ENCODE results near the gene FLNB.

DNA sequence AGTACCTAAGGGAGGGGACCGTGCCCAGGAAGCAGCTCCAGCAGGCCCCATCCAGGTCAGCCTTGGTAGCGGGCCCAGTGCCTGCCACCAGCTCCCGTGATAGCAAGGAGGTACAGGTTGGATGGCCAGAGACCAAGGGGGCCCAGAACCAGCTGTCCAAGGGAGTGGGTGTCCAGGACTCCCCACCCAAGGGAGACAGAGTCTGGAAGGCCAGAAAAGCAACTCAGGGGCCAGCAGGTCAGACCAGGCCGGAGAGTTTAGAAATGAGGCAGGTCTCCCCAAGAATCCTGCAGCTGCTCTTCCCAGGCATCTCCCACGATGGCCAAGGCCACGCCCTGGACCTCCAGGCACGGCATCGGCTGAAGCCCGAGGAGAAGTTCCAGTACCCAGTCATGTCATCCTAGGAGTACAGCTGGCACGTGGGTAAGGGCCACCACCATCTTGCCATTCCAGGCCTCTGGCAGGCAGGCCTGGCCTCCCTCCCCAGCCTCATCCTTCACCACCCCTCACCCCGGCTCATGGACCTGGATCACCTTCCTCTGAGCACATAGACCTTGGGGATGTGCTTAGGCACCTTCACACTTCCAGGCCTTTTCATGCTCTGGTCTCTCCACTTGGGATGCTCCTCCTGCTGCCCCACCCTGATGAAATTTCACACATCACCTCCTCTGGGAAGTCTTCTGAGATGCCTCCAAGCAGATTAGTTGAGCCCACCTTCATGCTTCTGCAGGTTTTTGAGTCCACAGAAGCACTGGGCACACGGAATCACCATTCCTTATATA is 172.1 kb downstream of the FLNB start:
- TF ChIP-seq, protein P1, sequence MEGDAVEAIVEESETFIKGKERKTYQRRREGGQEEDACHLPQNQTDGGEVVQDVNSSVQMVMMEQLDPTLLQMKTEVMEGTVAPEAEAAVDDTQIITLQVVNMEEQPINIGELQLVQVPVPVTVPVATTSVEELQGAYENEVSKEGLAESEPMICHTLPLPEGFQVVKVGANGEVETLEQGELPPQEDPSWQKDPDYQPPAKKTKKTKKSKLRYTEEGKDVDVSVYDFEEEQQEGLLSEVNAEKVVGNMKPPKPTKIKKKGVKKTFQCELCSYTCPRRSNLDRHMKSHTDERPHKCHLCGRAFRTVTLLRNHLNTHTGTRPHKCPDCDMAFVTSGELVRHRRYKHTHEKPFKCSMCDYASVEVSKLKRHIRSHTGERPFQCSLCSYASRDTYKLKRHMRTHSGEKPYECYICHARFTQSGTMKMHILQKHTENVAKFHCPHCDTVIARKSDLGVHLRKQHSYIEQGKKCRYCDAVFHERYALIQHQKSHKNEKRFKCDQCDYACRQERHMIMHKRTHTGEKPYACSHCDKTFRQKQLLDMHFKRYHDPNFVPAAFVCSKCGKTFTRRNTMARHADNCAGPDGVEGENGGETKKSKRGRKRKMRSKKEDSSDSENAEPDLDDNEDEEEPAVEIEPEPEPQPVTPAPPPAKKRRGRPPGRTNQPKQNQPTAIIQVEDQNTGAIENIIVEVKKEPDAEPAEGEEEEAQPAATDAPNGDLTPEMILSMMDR (IDR thresholded peaks at IDR 0.05; ENCODE audit: control extremely low read depth in 1 of 3, insufficient read depth in 1 of 3, low read depth in 1 of 3, low read length in 3 of 3): no peak
- TF ChIP-seq KDM1A (IDR thresholded peaks at IDR 0.05; ENCODE audit: borderline replicate concordance, low read length) (no peak), HDAC2 (IDR thresholded peaks at IDR 0.05; ENCODE audit: borderline replicate concordance in 1 of 2, low read depth in 2 of 2, low read length in 2 of 2) (no peak), EZH2 (IDR thresholded peaks at IDR 0.05; ENCODE audit: low read depth, low read length, severe bottlenecking) (no peak), TCF12 (IDR thresholded peaks at IDR 0.05; ENCODE audit: low read depth, low read length) (no peak), EP300 (IDR thresholded peaks at IDR 0.05; ENCODE audit: borderline replicate concordance in 1 of 2, low read depth in 2 of 2, low read length in 2 of 2) (no peak), MAFK (IDR thresholded peaks at IDR 0.05; ENCODE audit: low read depth, low read length) (no peak), SIN3A (conservative IDR thresholded peaks at IDR 0.05 in 1 of 2, IDR thresholded peaks at IDR 0.05 in 1 of 2; ENCODE audit: low read depth in 1 of 2, low read length in 2 of 2) (no peak), POLR2A (IDR thresholded peaks at IDR 0.05; ENCODE audit: control extremely low read depth in 1 of 2, low read depth in 2 of 2, low read length in 2 of 2) (no peak), POLR2AphosphoS5 (IDR thresholded peaks at IDR 0.05; ENCODE audit: low read depth, low read length) (no peak)
- TF ChIP-seq, protein P2, sequence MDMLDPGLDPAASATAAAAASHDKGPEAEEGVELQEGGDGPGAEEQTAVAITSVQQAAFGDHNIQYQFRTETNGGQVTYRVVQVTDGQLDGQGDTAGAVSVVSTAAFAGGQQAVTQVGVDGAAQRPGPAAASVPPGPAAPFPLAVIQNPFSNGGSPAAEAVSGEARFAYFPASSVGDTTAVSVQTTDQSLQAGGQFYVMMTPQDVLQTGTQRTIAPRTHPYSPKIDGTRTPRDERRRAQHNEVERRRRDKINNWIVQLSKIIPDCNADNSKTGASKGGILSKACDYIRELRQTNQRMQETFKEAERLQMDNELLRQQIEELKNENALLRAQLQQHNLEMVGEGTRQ (IDR thresholded peaks at IDR 0.05; ENCODE audit: low read length): no peak
- TF ChIP-seq, protein P3, sequence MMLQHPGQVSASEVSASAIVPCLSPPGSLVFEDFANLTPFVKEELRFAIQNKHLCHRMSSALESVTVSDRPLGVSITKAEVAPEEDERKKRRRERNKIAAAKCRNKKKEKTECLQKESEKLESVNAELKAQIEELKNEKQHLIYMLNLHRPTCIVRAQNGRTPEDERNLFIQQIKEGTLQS (IDR thresholded peaks at IDR 0.05; ENCODE audit: insufficient read depth, low read depth, low read length): no peak
- TF ChIP-seq, protein P4, sequence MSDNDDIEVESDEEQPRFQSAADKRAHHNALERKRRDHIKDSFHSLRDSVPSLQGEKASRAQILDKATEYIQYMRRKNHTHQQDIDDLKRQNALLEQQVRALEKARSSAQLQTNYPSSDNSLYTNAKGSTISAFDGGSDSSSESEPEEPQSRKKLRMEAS (IDR thresholded peaks at IDR 0.05): no peak
